ENCODE data around the gene VPS41.

DNA sequence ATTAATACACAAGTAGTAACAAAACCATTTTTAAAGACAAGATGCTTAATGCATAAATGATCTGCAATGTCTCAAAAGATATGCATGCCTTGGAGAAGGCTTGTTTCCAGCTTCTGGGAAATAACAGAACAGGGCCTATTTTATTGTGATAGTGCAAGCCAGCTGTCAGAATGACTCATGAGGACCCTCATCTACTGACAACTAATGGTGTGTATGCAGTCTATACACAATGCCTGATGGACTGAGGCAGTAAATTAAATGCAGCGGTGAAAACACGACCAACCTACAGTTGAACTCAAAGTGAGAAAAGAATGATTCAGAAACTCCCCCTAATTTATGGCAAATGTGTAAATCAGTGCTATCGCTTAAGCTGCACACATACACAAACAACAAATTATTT lies 46.3 kb downstream of the VPS41 start:
- TF ChIP-seq POLR2AphosphoS5 (IDR thresholded peaks at IDR 0.05; ENCODE audit: low read depth, low read length) = no peak
- TF ChIP-seq POLR2A (IDR thresholded peaks at IDR 0.05; ENCODE audit: low read depth, low read length) = no peak
- TF ChIP-seq PAX5 (IDR thresholded peaks at IDR 0.05; ENCODE audit: insufficient read depth, low read length, severe bottlenecking) = no peak

Measured in GM12891 (cell line).